Fibroblast of upper back skin (primary cell): ENCODE measurements around the gene SYT9.
"Not testable (repeated sequence)": the region's sequence is repeated elsewhere in the genome, so short reads cannot be mapped to it uniquely, and the experiment has no call there.

Source experiments
- DNase-seq: peaks from one replicate; pipeline ENCODE4 v3.0.0-alpha.2; 2013

The SYT9 gene

DNA sequence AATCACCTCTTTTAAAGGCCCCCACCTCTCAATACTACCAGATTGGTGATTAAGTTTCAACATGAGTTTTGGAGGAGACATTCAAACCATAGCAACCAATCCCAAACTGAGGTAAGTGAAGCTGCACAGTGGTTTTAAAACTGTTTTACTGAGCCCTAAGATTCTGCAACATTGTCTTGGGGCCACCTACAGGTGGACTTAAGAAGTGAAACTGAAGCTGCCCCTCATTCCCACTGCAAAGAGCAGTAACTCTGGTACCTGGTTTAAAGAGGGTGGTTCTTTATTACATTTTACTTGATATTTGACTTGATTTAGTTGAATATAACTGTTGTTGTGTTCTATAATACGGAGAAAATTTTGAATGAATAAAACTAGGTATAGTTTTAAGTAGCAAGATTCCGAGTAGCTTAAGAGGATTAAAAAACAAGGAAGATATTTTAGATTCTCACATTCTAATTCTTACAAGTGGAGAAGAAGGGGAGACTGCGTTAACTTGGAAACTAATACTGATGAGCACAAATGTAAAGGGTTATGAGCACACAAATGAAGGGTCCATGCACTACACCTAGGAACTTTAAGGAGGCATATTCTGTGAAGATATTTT is 26.7 kb downstream of the SYT9 start:
- DNase-seq, result peak; percentile 24

GRCh38 chr11:7279676-7280075 is 28.0 kb downstream of the SYT9 start:
- DNase-seq, result no peak

DNA sequence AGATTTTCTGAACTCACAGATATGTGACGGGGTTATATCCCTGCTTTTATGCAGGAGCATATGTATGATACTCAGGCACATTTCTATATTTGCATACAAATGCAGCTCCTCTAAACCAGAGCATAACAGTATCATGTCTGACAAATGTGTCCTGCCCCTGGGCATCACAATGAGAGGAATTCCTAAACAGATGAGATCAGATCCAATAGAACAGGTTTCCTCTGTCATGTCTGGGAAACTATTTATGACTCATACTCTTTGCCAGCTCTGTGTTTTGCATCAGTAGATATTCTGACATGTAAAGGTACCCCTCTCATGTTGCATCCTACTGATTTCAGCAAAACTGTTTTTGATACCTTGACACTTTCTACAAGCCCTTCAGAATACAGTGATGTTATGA is 29.4 kb downstream of the SYT9 start:
- DNase-seq, result peak; percentile 2

DNA sequence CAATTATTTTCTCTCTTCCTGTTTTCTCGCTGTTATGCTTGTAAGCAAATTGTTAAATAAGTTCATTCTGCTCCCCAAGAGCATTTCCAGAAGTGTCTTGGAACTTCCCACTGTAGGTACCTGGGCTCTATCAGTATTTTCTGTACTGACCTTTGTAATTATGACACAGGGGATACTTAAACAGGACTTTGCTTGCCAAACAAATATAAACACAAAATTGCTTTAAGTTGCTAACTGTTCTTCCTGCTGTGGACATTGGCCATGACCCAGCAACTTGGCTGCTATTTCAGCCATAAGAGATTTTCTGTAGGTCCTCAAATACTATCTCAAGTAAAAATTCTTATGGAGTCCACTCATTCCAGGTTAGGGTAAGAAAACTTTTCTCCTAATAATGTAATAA is 30.1 kb downstream of the SYT9 start:
- no peak for DNase-seq

DNA sequence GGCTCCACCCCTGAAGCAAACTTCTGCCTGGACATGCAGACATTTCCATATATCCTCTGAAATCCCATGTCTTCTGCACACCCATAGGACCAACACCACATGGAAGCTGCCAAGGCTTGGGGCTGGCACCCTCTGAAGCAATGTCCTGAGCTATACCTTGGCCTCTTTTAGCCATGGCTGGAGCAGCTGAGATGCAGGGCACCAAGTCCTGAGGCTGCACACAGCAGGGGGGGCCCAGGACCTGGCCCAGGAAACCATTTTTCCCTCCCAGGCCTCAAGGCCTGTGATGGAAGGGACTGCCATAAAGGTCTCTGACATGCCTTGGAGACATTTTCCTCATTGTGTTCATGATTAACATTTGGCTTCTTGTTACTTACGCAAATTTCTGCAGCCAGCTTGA is 34.5 kb downstream of the SYT9 start:
- DNase-seq, result no peak

GRCh38 chr11:7291100-7291829 is 39.6 kb downstream of the SYT9 start:
- DNase-seq, result no peak

GRCh38 chr11:7292922-7293321 is 41.2 kb downstream of the SYT9 start:
- no peak for DNase-seq

GRCh38 chr11:7299393-7299792 is 47.7 kb downstream of the SYT9 start:
- no peak for DNase-seq

DNA sequence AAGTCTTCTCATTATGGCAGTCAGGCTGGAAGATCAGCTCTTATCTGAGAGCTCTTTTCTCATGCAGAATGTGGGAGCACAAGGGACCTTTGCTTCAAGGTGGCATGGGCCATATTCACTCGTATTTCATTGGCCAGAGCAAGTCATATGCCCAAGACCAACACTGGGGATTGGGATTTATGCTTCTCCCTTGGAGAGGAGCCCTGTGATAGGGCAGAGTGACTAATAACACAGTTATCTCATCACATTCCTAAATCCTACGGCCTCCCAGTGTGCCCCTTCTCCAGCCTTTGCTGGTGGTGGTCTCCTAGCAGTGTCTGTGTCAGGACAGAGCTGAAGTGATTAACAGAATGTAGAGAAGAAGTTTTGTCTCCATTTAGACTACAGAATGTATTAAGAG is 48.6 kb downstream of the SYT9 start:
- no peak for DNase-seq

DNA sequence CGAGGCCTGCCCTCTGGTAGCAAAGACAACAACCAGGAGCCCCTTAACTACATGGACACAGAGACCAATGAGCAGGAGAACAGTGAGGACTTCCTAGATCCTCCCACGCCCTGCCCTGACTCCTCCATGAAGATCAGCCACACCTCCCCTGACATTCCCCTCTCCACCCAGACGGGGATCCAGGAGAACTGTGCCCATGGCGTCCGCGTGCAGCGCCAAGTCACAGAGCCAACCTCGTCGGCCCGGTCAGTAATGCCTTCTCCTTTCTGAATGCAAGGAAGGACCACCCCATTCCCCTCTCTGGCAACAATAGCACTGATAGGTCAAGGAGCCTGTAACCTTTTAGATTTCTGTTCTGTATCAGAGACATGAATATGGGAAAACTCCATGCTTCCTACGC is 51.4 kb downstream of the SYT9 start:
- DNase-seq, result no peak

- no peak for DNase-seq
These were observed 55.2 kb downstream of the SYT9 start for GRCh38 chr11:7306900-7307299.

GRCh38 chr11:7307836-7308235 is 56.1 kb downstream of the SYT9 start:
- DNase-seq, result no peak

DNA sequence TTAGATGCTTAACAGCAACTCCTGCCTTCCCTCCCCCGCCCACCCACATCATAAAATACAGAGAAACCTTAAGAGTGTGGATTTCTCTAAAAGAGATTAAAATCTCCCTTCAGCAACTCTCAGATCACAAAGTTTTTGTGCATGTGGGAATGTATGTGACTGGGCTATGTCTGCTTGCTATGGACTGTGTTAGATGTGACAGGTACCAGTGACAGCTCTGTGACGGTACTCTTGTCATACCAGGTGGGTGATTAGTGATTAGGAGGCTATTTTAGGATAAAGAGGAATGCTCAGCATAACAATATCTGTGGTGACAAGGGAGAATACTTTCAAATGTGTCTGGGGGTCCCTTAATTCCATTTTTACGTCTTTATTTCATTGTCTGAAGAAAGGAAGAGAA is 60.2 kb downstream of the SYT9 start:
- DNase-seq, result no peak

DNA sequence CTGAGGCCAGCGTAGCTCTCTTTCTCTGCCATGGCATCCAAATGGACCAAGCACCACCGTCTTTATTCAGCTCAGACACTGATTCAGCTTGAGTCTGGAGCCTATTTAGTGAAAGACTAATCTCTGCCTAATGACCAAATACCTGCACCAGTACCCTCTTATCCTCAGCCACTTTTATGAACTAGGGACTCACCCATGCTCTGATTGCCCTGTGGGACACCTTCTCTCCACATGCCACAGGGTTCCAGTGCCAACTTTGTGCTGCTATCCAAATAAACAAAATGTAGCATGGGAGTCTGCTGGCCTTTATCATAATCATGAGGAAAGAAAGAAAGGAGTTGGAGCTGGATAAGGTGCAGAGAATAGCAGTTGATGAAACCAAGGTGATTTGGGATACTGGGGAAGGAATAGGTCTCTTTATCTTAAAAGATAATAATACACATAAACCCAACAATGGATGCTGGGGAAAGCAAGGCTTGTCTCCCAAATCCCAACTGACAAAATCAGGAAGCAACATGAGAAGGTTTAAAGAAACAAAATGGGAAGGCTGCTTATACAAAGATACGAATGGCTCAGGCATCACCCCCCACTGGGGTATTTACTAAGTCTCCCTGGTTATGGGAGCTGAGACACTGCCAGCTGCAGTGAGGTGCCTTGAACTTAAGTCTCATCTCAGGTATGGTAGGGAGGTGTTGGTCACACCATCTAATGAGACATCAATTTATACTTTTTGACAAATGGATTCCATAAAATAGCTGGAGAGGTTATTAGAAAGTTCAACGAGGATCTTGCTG is 63.3 kb downstream of the SYT9 start:
- DNase-seq, result no peak

DNA sequence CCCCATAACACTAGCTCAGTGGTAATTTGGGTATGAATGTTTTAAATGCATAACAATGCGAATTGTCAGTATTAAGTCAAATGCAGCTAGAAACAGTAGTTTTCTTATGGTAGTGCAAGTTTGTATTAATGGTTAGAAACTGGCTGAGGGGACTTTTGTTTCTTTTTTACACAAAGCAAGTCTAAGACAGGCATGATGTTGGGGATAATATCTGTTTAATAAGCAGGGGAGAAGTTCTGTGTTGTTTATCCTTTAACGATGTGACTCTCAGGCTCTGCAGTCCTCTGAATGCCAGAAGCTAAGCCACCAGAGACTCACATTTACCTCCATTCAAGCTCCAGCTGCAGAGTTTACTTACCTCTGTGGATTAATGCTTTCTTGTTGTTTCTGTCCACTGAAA is 67.8 kb downstream of the SYT9 start:
- no peak for DNase-seq

- no peak for DNase-seq
These were observed 68.6 kb downstream of the SYT9 start for GRCh38 chr11:7320306-7320705.

DNA sequence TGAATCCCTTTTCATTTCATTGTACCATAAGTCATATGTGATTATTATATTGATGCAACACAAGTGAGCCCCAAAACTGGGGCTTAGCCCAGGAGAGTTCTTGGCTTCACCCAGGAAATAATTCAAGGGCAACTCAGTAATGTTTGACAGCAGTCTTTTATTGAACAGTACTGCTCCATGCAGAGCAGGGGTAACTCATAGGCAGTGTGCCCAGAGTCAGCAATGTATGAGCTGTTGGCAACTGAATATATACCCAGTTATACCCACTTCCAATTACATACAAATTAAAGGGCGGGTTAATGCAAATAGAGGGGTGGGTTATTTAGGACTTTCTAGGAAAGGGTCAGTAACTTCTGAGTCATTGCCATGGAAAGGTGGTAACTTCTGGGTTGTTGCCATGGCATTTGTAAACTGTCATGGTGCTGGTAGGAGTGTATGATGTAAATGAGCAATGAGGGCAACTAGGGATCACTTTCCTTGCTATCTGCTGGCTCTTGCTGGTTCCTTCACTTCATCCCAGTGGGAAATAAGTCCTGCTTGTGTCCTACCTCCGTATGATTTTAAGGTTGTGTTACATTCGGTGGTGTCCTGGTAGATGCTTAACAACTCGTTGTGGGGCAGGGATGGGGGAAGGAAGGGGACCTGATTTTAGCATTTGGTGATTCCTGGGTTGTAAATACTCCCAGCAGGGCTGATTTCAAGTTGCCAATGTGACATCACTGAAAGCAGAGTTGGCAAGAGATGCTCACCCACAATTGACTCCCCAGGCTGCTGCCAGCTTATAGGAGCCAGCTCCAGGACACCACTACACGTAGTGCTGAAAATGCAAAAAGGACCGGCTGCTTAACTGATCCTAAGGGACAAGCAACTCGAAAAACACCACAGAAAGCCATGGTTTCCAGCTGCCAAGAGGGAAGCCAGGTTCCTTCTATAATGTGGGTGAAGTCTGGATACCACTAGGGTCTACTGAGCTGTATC is 70.1 kb downstream of the SYT9 start:
- DNase-seq, result no peak

- DNase-seq, result no peak
These were observed 80.7 kb downstream of the SYT9 start for GRCh38 chr11:7332451-7332850.

- DNase-seq, result no peak
These were observed 81.3 kb downstream of the SYT9 start for GRCh38 chr11:7332962-7333361.

DNA sequence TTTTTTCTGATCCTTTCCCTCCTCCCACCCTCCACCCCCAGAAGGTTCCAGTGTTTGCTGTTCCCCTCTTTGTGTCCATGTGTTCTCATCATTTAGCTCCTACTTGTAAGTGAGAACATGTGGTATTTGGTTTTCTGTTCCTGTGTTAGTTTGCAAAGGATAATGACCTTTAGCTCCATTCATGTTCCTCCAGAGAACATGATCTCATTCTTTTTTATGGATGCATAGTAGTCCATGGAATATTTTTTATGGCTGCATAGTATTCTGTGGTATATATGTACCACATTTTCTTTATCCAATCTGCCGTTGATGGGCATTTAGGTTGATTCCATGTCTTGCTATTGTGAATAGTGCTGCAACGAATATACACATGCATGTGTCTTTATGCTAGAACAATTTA is 83.7 kb downstream of the SYT9 start:
- DNase-seq, result not testable (repeated sequence)

- DNase-seq, result no peak
These were observed 89.8 kb downstream of the SYT9 start for GRCh38 chr11:7341551-7341950.

GRCh38 chr11:7347611-7348431 is 96.1 kb downstream of the SYT9 start:
- no peak for DNase-seq
